HG03354 (cell line): ENCODE data around the gene PCDHA6.
"Not testable (repeated sequence)": the region's sequence is repeated elsewhere in the genome, so short reads cannot be mapped to it uniquely, and the experiment has no call there.

Experiments used
- ATAC-seq: cut with Tn5 transposase; IDR thresholded peaks from one replicate; pipeline ENCODE4 v1.9.1; 2021; ENCODE audit warnings: mild to moderate bottlenecking; ENCODE audit not compliant: unreplicated experiment, poor library complexity, severe bottlenecking

PCDHA6 gene

GRCh38 chr5:140821375-140822280, 6.1 kb upstream of the PCDHA6 start, which contains the start of gene PCDHA5:
PCDHA5 (plus strand) TSS chr5:140821613.
- no peak for ATAC-seq

- ATAC-seq, result no peak
Measured at GRCh38 chr5:140822281-140822629, 5.5 kb upstream of the PCDHA6 start.

DNA sequence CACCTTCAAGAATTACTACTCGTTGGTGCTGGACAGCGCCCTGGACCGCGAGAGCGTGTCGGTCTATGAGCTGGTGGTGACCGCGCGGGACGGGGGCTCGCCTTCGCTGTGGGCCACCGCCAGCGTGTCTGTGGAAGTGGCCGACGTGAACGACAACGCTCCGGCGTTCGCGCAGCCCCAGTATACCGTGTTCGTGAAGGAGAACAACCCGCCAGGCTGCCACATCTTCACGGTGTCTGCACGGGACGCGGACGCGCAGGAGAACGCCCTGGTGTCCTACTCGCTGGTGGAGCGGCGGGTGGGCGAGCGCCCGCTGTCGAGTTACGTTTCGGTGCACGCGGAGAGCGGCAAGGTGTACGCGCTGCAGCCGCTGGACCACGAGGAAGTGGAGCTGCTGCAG, 4.8 kb upstream of the PCDHA6 start:
- not testable (repeated sequence) for ATAC-seq

DNA sequence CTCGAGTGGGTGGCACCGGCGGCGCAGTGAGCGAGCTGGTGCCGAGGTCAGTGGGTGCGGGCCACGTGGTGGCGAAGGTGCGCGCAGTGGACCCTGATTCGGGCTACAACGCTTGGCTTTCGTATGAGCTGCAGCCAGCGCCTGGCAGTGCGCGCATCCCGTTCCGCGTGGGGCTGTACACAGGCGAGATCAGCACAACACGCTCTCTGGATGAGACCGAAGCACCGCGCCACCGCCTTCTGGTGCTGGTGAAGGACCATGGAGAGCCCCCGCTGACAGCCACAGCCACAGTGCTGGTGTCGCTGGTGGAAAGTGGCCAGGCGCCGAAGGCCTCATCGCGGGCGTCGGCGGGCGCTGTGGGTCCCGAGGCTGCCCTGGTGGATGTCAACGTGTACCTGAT, 4.3 kb upstream of the PCDHA6 start:
- ATAC-seq, result no peak

GRCh38 chr5:140828362-140828737, 590 bp downstream of the PCDHA6 start:
- ATAC-seq, result no peak

DNA sequence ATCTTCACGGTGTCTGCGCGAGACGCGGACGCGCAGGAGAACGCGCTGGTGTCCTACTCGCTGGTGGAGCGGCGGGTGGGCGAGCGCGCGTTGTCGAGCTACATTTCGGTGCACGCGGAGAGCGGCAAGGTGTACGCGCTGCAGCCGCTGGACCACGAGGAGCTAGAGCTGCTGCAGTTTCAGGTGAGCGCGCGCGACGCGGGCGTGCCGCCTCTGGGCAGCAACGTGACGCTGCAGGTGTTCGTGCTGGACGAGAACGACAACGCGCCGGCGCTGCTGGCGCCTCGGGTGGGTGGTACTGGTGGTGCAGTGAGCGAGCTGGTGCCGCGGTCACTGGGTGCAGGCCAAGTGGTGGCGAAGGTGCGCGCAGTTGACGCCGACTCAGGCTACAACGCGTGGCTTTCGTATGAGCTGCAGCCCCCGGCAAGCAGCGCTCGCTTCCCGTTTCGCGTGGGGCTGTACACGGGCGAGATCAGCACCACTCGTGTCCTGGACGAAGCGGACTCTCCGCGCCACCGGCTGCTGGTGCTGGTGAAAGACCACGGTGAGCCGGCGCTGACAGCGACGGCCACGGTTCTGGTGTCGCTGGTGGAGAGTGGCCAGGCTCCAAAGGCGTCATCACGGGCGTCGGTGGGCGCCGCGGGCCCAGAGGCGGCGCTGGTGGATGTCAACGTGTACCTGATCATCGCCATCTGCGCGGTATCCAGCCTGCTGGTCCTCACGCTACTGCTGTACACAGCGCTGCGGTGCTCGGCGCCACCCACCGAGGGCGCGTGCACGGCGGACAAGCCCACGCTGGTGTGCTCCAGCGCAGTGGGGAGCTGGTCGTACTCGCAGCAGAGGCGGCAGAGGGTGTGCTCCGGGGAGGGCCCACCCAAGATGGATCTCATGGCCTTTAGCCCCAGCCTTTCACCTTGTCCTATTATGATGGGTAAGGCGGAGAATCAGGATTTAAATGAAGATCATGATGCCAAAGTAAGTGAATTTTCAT, 2.0 kb downstream of the PCDHA6 start:
- not testable (repeated sequence) for ATAC-seq

DNA sequence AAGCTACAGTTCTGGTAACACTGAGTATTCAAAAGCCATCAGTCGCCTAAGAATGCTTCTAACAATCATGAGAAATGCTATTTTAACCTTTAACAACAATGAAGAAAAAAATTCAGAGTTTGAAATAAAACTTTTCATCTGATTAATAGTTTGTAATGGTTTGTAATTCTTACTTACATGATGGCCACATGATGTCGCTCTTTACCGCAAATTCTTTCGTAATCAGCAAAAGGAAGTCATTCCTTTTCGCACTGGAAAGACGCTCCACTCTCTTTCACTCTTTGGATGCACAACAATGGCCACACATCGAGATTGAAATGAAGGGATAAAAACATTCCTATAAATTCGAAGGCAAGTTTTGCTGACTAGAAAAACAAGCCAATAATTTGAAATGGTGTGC, 6.2 kb downstream of the PCDHA6 start, which contains the start of gene PCDHA7:
Gene PCDHA7, plus strand, starts transcription at position 277 of the 400 bp plus-strand sequence. Its CDS starts 115 bp downstream, at position 392.
- no peak for ATAC-seq

DNA sequence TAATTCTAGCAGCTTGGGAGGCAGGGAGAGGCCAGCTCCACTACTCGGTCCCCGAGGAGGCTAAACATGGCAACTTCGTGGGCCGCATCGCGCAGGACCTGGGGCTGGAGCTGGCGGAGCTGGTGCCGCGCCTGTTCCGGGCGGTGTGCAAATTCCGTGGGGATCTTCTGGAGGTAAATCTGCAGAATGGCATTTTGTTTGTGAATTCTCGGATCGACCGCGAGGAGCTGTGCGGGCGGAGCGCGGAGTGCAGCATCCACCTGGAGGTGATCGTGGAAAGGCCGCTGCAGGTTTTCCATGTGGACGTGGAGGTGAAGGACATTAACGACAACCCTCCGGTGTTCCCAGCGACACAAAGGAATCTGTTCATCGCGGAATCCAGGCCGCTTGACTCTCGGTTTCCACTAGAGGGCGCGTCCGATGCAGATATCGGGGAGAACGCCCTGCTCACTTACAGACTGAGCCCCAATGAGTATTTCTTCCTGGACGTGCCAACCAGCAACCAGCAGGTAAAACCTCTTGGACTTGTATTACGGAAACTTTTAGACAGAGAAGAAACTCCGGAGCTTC, 6.8 kb downstream of the PCDHA6 start:
- not testable (repeated sequence) for ATAC-seq

DNA sequence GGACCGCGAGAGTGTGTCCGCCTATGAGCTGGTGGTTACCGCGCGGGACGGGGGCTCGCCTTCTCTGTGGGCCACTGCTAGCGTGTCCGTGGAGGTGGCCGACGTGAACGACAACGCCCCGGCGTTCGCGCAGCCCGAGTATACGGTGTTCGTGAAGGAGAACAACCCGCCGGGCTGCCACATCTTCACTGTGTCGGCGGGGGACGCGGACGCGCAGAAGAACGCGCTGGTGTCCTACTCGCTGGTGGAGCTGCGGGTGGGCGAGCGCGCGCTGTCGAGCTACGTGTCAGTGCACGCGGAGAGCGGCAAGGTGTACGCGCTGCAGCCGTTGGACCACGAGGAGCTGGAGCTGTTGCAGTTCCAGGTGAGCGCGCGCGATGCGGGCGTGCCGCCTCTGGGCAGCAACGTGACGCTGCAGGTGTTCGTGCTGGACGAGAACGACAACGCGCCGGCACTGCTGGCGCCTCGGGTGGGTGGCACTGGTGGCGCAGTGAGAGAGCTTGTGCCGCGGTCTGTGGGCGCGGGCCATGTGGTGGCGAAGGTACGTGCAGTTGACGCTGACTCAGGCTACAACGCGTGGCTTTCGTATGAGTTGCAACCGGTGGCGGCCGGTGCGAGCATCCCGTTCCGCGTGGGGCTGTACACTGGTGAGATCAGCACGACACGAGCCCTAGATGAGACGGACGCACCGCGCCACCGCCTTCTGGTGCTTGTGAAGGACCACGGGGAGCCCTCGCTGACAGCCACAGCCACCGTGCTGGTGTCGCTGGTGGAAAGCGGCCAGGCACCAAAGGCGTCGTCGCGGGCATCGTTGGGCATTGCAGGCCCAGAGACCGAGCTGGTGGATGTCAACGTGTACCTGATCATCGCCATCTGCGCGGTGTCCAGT, 8.1 kb downstream of the PCDHA6 start:
- no peak for ATAC-seq

DNA sequence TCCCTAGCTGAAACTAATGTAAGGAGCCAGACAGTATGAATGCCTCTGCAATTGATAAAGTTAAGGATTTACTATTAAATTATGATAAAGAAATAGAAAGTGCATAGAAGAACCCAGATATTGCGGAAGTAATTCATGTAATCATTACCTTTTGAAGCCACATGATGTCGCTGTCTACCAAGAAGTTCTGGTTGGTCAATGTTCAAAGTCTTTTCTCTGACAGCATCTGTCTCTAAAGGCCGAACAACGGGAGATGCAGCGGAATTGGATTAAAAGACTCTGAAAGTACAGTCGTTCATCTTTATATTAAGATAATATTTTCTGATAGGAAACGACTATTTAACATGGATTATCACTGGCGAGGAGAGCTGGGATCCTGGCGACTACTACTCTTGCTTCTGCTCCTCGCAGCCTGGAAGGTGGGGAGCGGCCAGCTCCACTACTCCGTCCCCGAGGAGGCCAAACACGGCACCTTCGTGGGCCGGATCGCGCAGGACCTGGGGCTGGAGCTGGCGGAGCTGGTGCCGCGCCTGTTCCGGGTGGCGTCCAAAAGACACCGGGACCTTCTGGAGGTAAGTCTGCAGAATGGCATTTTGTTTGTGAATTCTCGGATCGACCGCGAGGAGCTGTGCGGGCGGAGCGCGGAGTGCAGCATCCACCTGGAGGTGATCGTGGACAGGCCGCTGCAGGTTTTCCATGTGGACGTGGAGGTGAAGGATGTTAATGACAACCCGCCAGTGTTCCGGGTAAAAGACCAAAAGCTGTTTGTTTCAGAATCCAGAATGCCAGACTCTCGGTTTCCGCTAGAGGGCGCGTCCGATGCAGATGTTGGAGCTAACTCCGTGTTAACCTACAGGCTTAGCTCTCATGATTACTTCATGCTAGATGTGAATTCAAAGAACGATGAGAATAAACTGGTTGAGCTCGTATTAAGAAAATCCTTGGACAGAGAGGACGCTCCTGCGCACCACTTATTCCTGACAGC, 13.5 kb downstream of the PCDHA6 start, which contains the start of gene PCDHA8:
Gene PCDHA8, plus strand, starts transcription at position 210 of the 985 bp plus-strand sequence. Its CDS starts 135 bp downstream, at position 345.
- ATAC-seq, result no peak

DNA sequence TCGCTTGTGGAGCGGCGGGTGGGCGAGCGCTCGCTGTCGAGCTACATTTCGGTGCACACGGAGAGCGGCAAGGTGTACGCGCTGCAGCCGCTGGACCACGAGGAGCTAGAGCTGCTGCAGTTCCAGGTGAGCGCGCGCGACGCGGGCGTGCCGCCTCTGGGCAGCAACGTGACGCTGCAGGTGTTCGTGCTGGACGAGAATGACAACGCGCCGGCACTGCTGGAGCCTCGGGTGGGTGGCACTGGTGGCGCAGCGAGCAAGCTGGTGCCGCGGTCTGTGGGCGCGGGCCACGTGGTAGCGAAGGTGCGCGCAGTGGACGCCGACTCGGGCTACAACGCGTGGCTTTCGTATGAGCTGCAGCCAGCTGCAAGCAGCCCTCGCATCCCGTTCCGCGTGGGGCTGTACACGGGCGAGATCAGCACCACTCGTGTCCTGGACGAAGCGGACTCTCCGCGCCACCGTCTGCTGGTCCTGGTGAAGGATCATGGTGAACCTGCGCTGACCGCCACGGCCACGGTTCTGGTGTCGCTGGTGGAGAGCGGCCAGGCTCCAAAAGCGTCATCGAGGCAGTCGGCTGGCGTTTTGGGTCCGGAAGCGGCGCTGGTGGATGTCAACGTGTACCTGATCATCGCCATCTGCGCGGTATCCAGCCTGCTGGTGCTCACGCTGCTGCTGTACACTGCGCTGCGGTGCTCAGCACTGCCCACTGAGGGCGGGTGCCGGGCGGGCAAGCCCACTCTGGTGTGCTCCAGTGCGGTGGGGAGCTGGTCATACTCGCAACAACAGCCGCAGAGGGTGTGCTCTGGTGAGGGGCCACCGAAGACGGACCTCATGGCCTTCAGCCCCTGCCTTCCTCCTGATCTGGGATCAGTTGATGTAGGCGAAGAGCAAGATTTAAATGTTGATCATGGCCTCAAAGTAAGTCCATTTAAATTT, 15.3 kb downstream of the PCDHA6 start:
- ATAC-seq, result no peak

- ATAC-seq, result not testable (repeated sequence)
Measured at GRCh38 chr5:140848139-140849102, 20.7 kb downstream of the PCDHA6 start, which contains the start of gene PCDHA9. PCDHA9 (plus strand) TSS chr5:140848382; CDS start chr5:140848496, 114 bp downstream.

DNA sequence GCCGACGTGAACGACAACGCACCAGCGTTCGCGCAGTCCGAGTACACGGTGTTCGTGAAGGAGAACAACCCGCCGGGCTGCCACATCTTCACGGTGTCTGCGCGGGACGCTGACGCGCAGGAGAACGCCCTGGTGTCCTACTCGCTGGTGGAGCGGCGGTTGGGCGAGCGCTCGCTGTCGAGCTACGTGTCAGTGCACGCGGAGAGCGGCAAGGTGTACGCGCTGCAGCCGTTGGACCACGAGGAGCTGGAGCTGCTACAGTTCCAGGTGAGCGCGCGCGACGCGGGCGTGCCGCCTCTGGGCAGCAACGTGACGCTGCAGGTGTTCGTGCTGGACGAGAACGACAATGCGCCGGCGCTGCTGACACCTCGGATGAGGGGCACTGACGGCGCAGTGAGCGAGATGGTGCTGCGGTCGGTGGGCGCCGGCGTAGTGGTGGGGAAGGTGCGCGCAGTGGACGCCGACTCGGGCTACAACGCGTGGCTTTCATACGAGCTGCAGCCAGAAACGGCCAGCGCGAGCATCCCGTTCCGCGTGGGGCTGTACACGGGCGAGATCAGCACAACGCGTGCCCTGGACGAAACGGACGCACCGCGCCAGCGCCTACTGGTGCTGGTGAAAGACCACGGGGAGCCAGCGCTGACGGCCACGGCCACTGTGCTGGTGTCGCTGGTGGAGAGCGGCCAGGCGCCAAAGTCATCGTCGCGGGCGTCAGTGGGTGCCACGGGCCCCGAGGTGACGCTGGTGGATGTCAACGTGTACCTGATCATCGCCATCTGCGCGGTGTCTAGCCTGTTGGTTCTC, 22.3 kb downstream of the PCDHA6 start:
- ATAC-seq, result not testable (repeated sequence)

GRCh38 chr5:140855772-140856674, 28.3 kb downstream of the PCDHA6 start, which contains the start of gene PCDHA10:
PCDHA10 (plus strand) TSS chr5:140855897; CDS start chr5:140856049, 152 bp downstream.
- no peak for ATAC-seq
